CD14-positive monocyte (primary cell): Measurements from ENCODE around the gene IFT122. TPM values are rescaled to one million over a fixed set of nuclear protein-coding genes. Genes with fewer than 3 reads are reported as not detected.

Experiments used
- DNase-seq, 3 donors: peaks; one replicate each; pipeline ENCODE4 v3.0.0-alpha.2; 2011 to 2022
- H2AFZ ChIP-seq: 2 replicates; pipeline ENCODE4 v1.6.0; 2012; ENCODE audit warnings: mild to moderate bottlenecking, low read depth, low read length, inconsistent platforms; ENCODE audit not compliant: insufficient read depth, poor library complexity, severe bottlenecking
- H3K27ac ChIP-seq, 2 donors: 1 replicate in 1 of 2; 2 replicates in 1 of 2; pipeline ENCODE4 v1.5.1; 2012 to 2013; ENCODE audit warnings: low read length in 2 of 2, control low read depth in 1 of 2, inconsistent platforms in 1 of 2, low read depth in 1 of 2, mild to moderate bottlenecking in 1 of 2
- H3K27me3 ChIP-seq, 2 donors: one replicate each; pipeline versions ENCODE4 v1.6.0 to v1.6.1; 2011 to 2013; ENCODE audit warnings: low read length in 2 of 2; ENCODE audit not compliant: control insufficient read depth in 2 of 2, insufficient read depth in 2 of 2
- H3K36me3 ChIP-seq, 2 donors: replicated peaks in 1 of 2; 1 replicate in 1 of 2; 2 replicates in 1 of 2; pipeline versions ENCODE4 v1.5.1 to v1.6.1; 2012 to 2013; ENCODE audit warnings: low read length in 2 of 2, control low read depth in 1 of 2, inconsistent platforms in 1 of 2, mild to moderate bottlenecking in 1 of 2; ENCODE audit not compliant: insufficient read depth in 2 of 2, control insufficient read depth in 1 of 2
- H3K4me1 ChIP-seq, 2 donors: 1 replicate in 1 of 2; 2 replicates in 1 of 2; pipeline versions ENCODE4 v1.5.1 to v1.6.1; 2012 to 2013; ENCODE audit warnings: low read length in 2 of 2, control low read depth in 1 of 2, inconsistent platforms in 1 of 2, mild to moderate bottlenecking in 1 of 2, moderate library complexity in 1 of 2; ENCODE audit not compliant: insufficient read depth in 2 of 2, control insufficient read depth in 1 of 2
- H3K4me2 ChIP-seq: replicated peaks from 2 replicates; pipeline ENCODE3; 2012; ENCODE audit warnings: low read length, moderate library complexity, mild to moderate bottlenecking; ENCODE audit not compliant: poor library complexity, severe bottlenecking; ENCODE audit errors: extremely low read depth
- H3K4me3 ChIP-seq, 3 experiments: fragments of 200-600 bp in 1 of 3; sonication (generic) in 1 of 3; replicated peaks in 1 of 3; 1 replicate in 2 of 3; 2 replicates in 1 of 3; pipeline ENCODE4 v1.5.1; 2011 to 2013; ENCODE audit warnings: low read length in 3 of 3, mild to moderate bottlenecking in 3 of 3, control low read depth in 2 of 3, low read depth in 2 of 3, inconsistent platforms in 1 of 3, moderate library complexity in 1 of 3
- H3K79me2 ChIP-seq: 2 replicates; pipeline ENCODE4 v1.6.0; 2012; ENCODE audit warnings: mild to moderate bottlenecking, control low read depth, inconsistent platforms, low read length, moderate library complexity; ENCODE audit not compliant: insufficient read depth
- H3K9ac ChIP-seq: 2 replicates; pipeline ENCODE4 v1.6.0; 2017; ENCODE audit warnings: low read length, mild to moderate bottlenecking; ENCODE audit not compliant: insufficient read depth, poor library complexity, severe bottlenecking
- H3K9me3 ChIP-seq, 2 donors: replicated peaks in 1 of 2; 1 replicate in 1 of 2; 2 replicates in 1 of 2; pipeline versions ENCODE4 v1.5.1 to v1.6.1; 2012 to 2013; ENCODE audit warnings: low read length in 2 of 2, control low read depth in 1 of 2; ENCODE audit not compliant: control insufficient read depth in 1 of 2, insufficient read depth in 1 of 2
- H4K20me1 ChIP-seq: 2 replicates; pipeline ENCODE4 v1.6.0; 2012; ENCODE audit warnings: mild to moderate bottlenecking, low read length, control low read depth, moderate library complexity; ENCODE audit not compliant: insufficient read depth
- H3K27ac Mint-ChIP-seq, 7 donors: one replicate each; pipeline ENCODE4 v1.8.0; 2020; ENCODE audit warnings: mild to moderate bottlenecking in 7 of 7, mixed read lengths in 7 of 7, moderate library complexity in 6 of 7, inconsistent platforms in 2 of 7
- H3K27me3 Mint-ChIP-seq, 3 donors: one replicate each; pipeline ENCODE4 v1.8.0; 2021 to 2022; ENCODE audit warnings: low read depth in 3 of 3, mild to moderate bottlenecking in 3 of 3, mixed read lengths in 3 of 3, moderate library complexity in 3 of 3, inconsistent platforms in 1 of 3
- H3K36me3 Mint-ChIP-seq, 2 donors: one replicate each; pipeline ENCODE4 v1.8.0; 2020; ENCODE audit warnings: mixed read lengths in 2 of 2, inconsistent platforms in 1 of 2, mild to moderate bottlenecking in 1 of 2
- H3K4me1 Mint-ChIP-seq: one replicate; pipeline ENCODE4 v1.8.0; 2020; ENCODE audit warnings: mild to moderate bottlenecking, mixed read lengths
- H3K4me3 Mint-ChIP-seq, 2 donors: one replicate each; pipeline ENCODE4 v1.8.0; 2020; ENCODE audit warnings: mild to moderate bottlenecking in 2 of 2, mixed read lengths in 2 of 2, moderate library complexity in 1 of 2
- H3K9me3 Mint-ChIP-seq, 7 donors: one replicate each; pipeline ENCODE4 v1.8.0; 2020 to 2022; ENCODE audit warnings: mixed read lengths in 7 of 7, mild to moderate bottlenecking in 6 of 7, moderate library complexity in 6 of 7, inconsistent platforms in 2 of 7
- CTCF ChIP-seq: fragments of 200-600 bp; IDR thresholded peaks from one replicate; pipeline ENCODE4 v1.8.0; 2022; ENCODE audit warnings: antibody characterized with exemption, mild to moderate bottlenecking
- WGBS: methylation state at CpG from one replicate; pipeline ENCODE4 v1.1.5; 2013; ENCODE audit warnings: missing lambda C conversion rate; ENCODE audit not compliant: insufficient coverage; 5-methylcytosine and 5-hydroxymethylcytosine counted together
- intact Hi-C, 2 donors: fragments of 100-400 bp; cut with micrococcal nuclease; formaldehyde crosslinking; loops; one replicate each; pipeline versions ENCODE4 v1.15.0 to v1.15.1; 2023
- polyA plus RNA-seq, 3 donors: library from polyadenylated mRNA; depleted of rRNA in 1 of 3; unstranded in 2 of 3; stranded (reverse) in 1 of 3; fragments of 300-500 nt in 2 of 3; fragments of >200 nt in 1 of 3; fragmentation: Illumina TruSeq in 2 of 3; gene quantifications; 1 replicate in 2 of 3; 2 replicates in 1 of 3; pipeline ENCODE4 v1.2.3, GENCODE V29; 2012 to 2021

The IFT122 gene
- polyA plus RNA-seq, 3 donors, result 3.3 to 12.2 (median 3.6) TPM

- intact Hi-C loops, result no loop called here
- Mint-ChIP-seq H3K36me3 (peaks cover 21 to 28% of the 10 kb centered on the region in 2 donors), H3K4me3 (peak overlapping the region in 1 of 2 donors; percentile 11), H3K27ac (peak overlapping the region; percentile 58 to 92 (median 74)), H3K9me3 (no peaks in the 10 kb centered on the region), H3K4me1 (peaks cover 55% of the 10 kb centered on the region), H3K27me3 (peaks cover 0 to 6% (median 0%) of the 10 kb centered on the region in 3 donors)
- DNase-seq, result no peak
- peaks cover 37 to 55% of the 10 kb centered on the region in 2 donors for H3K4me1 ChIP-seq
- TF ChIP-seq CTCF, result no peak
- no peak overlapping the region for H2AFZ ChIP-seq
- no peaks in the 10 kb centered on the region for H4K20me1 ChIP-seq
- H3K4me3 ChIP-seq, result no peak overlapping the region
- 86% methylated on average over 7 of the region's 10 CpGs for WGBS
- H3K79me2 ChIP-seq, result no peaks in the 10 kb centered on the region
- H3K9ac ChIP-seq, result no peak overlapping the region
- no peaks in the 10 kb centered on the region for H3K27me3 ChIP-seq
- H3K9me3 ChIP-seq, result no peaks in the 10 kb centered on the region
- H3K36me3 ChIP-seq, result peaks cover 15 to 27% of the 10 kb centered on the region in 2 donors
- H3K4me2 ChIP-seq, result no peak overlapping the region
- H3K27ac ChIP-seq, result peak overlapping the region in 1 of 2 donors; percentile 35
These were observed 112.4 kb downstream of the IFT122 start for GRCh38 chr3:129552287-129553050.

GRCh38 chr3:129553171-129553570, 113.1 kb downstream of the IFT122 start:
- peak overlapping the region; percentile 54 for H3K4me2 ChIP-seq
- no peaks in the 10 kb centered on the region for H3K9me3 ChIP-seq
- H3K36me3 ChIP-seq, result peaks cover 22 to 34% of the 10 kb centered on the region in 2 donors
- H3K79me2 ChIP-seq, result no peaks in the 10 kb centered on the region
- no peaks in the 10 kb centered on the region for H3K9me3 Mint-ChIP-seq
- no peak for TF ChIP-seq CTCF
- WGBS, result 89% methylated on average over 3 of the region's 6 CpGs
- DNase-seq, result no peak
- H3K4me3 Mint-ChIP-seq, result no peak overlapping the region
- peaks cover 0 to 6% (median 0%) of the 10 kb centered on the region in 3 donors for H3K27me3 Mint-ChIP-seq
- peak overlapping the region in 6 of 7 donors; percentile 68 to 92 (median 82) for H3K27ac Mint-ChIP-seq
- H3K36me3 Mint-ChIP-seq, result peaks cover 28 to 35% of the 10 kb centered on the region in 2 donors
- peaks cover 36 to 52% of the 10 kb centered on the region in 2 donors for H3K4me1 ChIP-seq
- H3K4me3 ChIP-seq, result peak overlapping the region in 1 of 3 experiments; percentile 23
- H3K27me3 ChIP-seq, result no peaks in the 10 kb centered on the region
- intact Hi-C loops, result no loop called here
- peak overlapping the region; percentile 58 for H2AFZ ChIP-seq
- H3K9ac ChIP-seq, result no peak overlapping the region
- H3K27ac ChIP-seq, result peak overlapping the region; percentile 32 to 60
- H4K20me1 ChIP-seq, result no peaks in the 10 kb centered on the region
- peaks cover 54% of the 10 kb centered on the region for H3K4me1 Mint-ChIP-seq
